Heart left ventricle (tissue), 13 donors: ENCODE measurements around the gene PXK.

Experiments
- CTCF ChIP-seq, 12 donors: fragments of 200-600 bp; sonication (generic) in 4 of 12; IDR thresholded peaks; one replicate each; pipeline versions ENCODE4 v1.5.0 to v1.8.0; 2018 to 2022; ENCODE audit warnings: antibody characterized with exemption in 12 of 12, mild to moderate bottlenecking in 5 of 12
- POLR2A ChIP-seq, 2 donors: fragments of 450-650 bp; IDR thresholded peaks; one replicate each; pipeline ENCODE4 v1.6.1; 2017; ENCODE audit warnings: antibody characterized with exemption in 2 of 2, mild to moderate bottlenecking in 2 of 2, moderate library complexity in 2 of 2
- donor health status: ischemic (EF 13 %, LVEDD 7.1; RV severe dilation, severe dysfunction).
- donor health status: DM: no; HTN: yes; CAD: no.
- donor health status: DM: no; HTN: no; CAD: no.
- donor health status: ischemic (EF 25% LVEDD 6.9; RV normal size, moderate dysfunction).
- donor health status: ischemic (EF 25% LVEDD 5.7; RV mildly dilated, moderate dysfunction).
- donor health status: ischemic (EF 35%, LVEDD 5.7; RV mildly dilated, moderate dysfunction).
- donor health status: nonischemic (EF 11% LVEDD 7.7; RV severe dilation, severe dysfunction).
- donor health status: DM: yes; HTN: yes; CAD: no.
- donor health status: PGD.
- donor health status: ischemic (EF 29% LVEDD 5.4; RV normal size, mild dysfunction).
- donor health status: nonischemic (EF 23%, LVEDD 6.1; RV moderate dilation, normal function).

GRCh38 chr3:58334013-58334321 lies 1.3 kb downstream of the PXK start:
- no peak for TF ChIP-seq CTCF (IDR thresholded peaks at IDR 0.05)
- no peak for TF ChIP-seq POLR2A (IDR thresholded peaks at IDR 0.05)
